Subcutaneous adipose tissue (tissue), 4 donors: ENCODE results near the gene SPOCK1. TPM values are rescaled to one million over a fixed set of nuclear protein-coding genes. Genes with fewer than 3 reads are reported as not detected.

ENCODE experiments used
- total RNA-seq, 4 donors: library from RNA; depleted of rRNA; stranded (reverse); fragments of >200 nt; gene quantifications; one replicate each; pipeline ENCODE4 v1.1.0, GENCODE V29; 2016
- TF ChIP-seq, protein P1 (sequence below): fragments of 450-650 bp; IDR thresholded peaks from one replicate; pipeline ENCODE4 v1.5.1; 2016; ENCODE audit warnings: low read depth, mild to moderate bottlenecking, control low read depth, antibody characterized with exemption, moderate library complexity

Gene SPOCK1
- total RNA-seq, 4 donors from 2014 or later = 55.2 to 84.6 (median 70.1) TPM

DNA sequence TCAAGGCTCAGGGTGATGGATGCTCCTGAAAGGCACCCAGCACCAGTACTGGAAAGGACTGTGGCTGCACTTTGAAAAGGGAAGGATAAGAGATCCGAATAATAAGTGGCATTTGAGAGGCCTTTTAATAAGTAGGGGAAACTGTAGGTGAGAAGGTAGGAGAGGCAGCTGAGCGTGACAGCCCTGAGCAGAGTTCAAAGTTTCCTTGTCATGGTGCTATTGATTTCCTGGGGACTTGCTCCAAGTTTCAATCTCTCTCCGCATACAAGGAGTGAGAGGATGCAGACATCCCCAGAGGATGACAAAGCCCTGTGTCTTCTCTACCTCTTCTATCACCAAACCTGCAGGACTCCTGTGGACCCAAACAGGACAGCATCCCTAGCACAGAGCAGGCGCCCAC is 354.5 kb downstream of the SPOCK1 start:
- TF ChIP-seq, protein P1, sequence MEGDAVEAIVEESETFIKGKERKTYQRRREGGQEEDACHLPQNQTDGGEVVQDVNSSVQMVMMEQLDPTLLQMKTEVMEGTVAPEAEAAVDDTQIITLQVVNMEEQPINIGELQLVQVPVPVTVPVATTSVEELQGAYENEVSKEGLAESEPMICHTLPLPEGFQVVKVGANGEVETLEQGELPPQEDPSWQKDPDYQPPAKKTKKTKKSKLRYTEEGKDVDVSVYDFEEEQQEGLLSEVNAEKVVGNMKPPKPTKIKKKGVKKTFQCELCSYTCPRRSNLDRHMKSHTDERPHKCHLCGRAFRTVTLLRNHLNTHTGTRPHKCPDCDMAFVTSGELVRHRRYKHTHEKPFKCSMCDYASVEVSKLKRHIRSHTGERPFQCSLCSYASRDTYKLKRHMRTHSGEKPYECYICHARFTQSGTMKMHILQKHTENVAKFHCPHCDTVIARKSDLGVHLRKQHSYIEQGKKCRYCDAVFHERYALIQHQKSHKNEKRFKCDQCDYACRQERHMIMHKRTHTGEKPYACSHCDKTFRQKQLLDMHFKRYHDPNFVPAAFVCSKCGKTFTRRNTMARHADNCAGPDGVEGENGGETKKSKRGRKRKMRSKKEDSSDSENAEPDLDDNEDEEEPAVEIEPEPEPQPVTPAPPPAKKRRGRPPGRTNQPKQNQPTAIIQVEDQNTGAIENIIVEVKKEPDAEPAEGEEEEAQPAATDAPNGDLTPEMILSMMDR = no peak

GRCh38 chr5:137142764-137143605 is 356.1 kb downstream of the SPOCK1 start:
- TF ChIP-seq, protein P1 = no peak

DNA sequence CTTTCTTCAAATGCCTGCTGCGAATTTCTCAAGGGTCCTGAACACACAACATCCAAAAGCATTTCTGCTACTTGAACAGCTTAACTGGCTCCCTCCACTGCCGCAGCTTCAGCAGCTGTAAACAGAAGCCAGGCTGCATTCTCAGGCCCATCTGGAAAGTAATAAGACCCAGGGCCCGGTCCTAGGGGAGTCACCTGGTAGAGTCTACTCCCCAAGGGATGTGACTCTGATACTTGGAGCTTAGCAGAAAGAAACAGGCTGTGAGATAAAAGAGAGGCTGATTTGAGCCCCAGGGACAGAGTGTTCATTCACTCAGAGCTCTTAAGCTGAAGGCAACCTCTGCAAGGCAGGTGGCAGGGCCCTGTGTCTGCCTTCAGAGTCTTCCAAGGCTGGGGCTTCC is 356.8 kb downstream of the SPOCK1 start:
- TF ChIP-seq, protein P1 = no peak

DNA sequence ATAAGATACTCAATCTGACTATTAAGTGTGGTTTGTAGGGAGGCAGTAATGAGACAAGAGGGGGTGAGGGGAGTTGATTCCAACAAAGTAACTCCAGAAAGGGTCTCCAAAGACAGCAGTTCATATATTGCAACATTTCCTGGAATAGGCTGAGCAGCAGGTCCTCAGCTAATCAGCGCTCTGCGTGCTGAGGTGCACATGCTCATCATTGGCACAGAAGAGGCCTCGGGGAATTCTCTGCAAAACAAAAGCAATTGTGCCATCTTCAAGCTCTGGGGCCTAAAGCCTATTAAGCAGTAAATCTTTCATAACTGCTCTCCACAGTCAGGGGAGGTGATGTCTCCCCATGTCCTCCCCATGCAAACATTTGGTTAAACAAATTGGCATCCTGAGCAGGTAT is 357.3 kb downstream of the SPOCK1 start:
- TF ChIP-seq, protein P1 = no peak

DNA sequence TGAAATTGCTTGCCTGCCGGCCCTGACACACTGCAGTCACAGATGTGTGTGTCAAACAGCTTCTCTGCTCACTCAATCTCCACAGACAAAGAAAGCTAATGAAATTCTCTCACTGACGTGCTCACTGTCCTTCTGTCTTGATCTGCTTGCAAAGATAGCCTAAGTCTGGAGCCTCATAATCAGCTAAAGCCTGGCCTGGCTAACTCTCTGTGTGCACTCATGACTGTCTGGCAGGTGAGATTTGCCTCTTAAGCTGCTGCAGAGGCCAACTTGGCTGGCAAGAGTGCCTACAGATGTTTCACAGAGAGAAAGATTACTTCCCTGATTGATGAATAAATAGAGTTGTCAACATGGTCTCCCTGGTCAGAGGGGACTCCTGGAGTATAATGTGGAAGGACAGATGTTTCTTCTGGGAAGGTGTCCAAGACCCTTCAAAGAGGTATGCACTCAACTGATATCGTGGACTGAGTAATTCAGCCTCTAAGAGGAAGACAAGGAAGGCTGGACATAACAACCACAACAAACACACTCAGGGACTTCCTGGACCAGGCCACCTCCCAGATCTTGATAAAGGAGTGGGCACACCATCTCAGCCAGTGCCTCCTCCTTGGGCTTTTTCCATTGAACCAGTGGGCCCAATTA is 362.0 kb downstream of the SPOCK1 start:
- TF ChIP-seq, protein P1 = no peak

GRCh38 chr5:137134920-137135532 is 364.1 kb downstream of the SPOCK1 start:
- TF ChIP-seq, protein P1 = no peak

GRCh38 chr5:137129886-137130680 is 369.0 kb downstream of the SPOCK1 start:
- TF ChIP-seq, protein P1 = no peak
